Brain microvascular endothelial cell (primary cell): Measurements from ENCODE around the gene DCTN5.

Experiments used
- DNase-seq: peaks from one replicate; pipeline ENCODE4 v3.0.0-alpha.2; 2020
- H3K27ac ChIP-seq: fragments of 250-450 bp; sonication (Bioruptor Pico); 2 replicates; pipeline ENCODE4 v1.5.1; 2020; ENCODE audit warnings: mild to moderate bottlenecking, moderate library complexity
- H3K27me3 ChIP-seq: fragments of 250-450 bp; sonication (Bioruptor Pico); replicated peaks from 2 replicates; pipeline ENCODE4 v1.5.1; 2020; ENCODE audit warnings: mild to moderate bottlenecking
- H3K36me3 ChIP-seq: fragments of 250-450 bp; sonication (Bioruptor Pico); replicated peaks from 2 replicates; pipeline ENCODE4 v1.5.1; 2020; ENCODE audit warnings: mild to moderate bottlenecking
- H3K4me3 ChIP-seq: 2 replicates; pipeline ENCODE4 v1.5.1; 2011; ENCODE audit warnings: low read depth, mild to moderate bottlenecking, control low read depth, low read length, moderate library complexity
- in situ Hi-C: cut with HindIII; loops from 2 replicates; pipeline ENCODE4 v1.10.0; 2017; ENCODE audit warnings: low sequenced_read_pairs, low pct_ligation_motif_present
- TF ChIP-seq, protein P1 (sequence below): IDR thresholded peaks from 2 replicates; pipeline ENCODE4 v1.5.1; 2011; ENCODE audit warnings: low read depth, mild to moderate bottlenecking, moderate library complexity, low read length, control low read depth, inconsistent platforms; ENCODE audit errors: missing control alignments

Gene DCTN5

DNA sequence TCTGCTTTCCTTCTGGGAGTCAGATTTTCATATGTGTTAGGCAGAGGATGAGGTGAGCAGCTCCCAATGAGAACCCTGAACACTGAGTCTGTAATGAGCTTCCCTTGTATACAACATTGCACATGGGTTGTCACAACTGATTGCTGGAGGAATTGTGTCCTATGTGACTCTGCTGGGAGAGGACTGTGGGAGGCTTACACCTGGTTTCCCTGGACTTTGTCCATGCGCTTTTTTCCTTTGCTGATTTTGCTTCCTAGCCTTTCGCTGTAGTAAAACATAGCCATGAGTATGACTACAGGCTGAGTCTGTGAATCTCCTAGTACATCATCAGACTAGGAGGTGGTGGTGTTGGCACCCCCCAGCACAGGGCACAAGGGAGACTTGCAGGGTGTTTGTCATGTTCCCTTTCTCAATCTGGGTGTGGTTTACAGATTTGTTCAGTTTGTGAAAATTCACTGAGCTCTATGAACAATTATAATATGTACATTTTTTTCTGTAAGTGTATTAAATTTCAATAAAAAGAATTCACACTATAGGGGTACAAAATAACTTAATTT lies 35.7 kb downstream of the DCTN5 start:
- Histone ChIP-seq H3K27me3 (no peaks in the 10 kb centered on the region), H3K27ac (no peak overlapping the region), H3K4me3 (no peak overlapping the region), H3K36me3 (peaks cover 12% of the 10 kb centered on the region)
- in situ Hi-C loops, result no loop called here
- no peak for DNase-seq
- TF ChIP-seq, protein P1, sequence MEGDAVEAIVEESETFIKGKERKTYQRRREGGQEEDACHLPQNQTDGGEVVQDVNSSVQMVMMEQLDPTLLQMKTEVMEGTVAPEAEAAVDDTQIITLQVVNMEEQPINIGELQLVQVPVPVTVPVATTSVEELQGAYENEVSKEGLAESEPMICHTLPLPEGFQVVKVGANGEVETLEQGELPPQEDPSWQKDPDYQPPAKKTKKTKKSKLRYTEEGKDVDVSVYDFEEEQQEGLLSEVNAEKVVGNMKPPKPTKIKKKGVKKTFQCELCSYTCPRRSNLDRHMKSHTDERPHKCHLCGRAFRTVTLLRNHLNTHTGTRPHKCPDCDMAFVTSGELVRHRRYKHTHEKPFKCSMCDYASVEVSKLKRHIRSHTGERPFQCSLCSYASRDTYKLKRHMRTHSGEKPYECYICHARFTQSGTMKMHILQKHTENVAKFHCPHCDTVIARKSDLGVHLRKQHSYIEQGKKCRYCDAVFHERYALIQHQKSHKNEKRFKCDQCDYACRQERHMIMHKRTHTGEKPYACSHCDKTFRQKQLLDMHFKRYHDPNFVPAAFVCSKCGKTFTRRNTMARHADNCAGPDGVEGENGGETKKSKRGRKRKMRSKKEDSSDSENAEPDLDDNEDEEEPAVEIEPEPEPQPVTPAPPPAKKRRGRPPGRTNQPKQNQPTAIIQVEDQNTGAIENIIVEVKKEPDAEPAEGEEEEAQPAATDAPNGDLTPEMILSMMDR, result no peak

DNA sequence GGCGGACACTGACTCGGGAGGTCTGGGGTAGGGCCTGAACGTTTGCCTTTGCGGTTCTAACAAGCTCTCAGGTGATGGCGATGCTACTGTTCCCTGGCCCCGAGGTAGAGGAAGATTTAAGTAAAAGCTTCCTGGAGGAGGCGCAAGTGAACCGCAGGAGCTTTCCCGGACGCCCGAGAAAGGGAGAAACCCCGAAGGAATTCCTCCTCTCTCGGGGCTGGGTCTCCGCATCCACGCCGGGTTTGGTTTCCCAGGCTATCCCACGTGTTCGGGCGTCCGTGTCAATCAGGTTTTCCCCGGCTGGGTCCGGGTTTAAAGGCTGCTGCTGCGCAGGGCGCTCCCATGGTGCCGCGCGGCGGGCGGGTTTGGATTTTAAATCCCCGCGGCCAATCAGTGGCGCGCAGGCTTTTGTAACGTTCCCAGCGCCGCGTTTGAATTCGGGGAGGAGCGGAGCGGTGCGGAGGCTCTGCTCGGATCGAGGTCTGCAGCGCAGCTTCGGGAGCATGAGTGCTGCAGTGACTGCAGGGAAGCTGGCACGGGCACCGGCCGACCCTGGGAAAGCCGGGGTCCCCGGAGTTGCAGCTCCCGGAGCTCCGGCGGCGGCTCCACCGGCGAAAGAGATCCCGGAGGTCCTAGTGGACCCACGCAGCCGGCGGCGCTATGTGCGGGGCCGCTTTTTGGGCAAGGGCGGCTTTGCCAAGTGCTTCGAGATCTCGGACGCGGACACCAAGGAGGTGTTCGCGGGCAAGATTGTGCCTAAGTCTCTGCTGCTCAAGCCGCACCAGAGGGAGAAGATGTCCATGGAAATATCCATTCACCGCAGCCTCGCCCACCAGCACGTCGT lies 37.4 kb downstream of the DCTN5 start, which contains the start of gene PLK1:
Gene PLK1, plus strand, starts transcription at position 460 of the 844 bp plus-strand sequence. Its CDS starts 44 bp downstream, at position 504.
- Histone ChIP-seq H3K4me3 (peak within 1 kb of the TSS; percentile 68), H3K27me3 (no peaks in the 10 kb centered on the region), H3K36me3 (peaks cover 19% of the 10 kb centered on the region), H3K27ac (peak within 1 kb of the TSS; percentile 65)
- TF ChIP-seq, protein P1, result peak; percentile 60
- DNase-seq, result peak; percentile 80
- in situ Hi-C loops, result no loop called here

- Histone ChIP-seq H3K36me3 (peaks cover 26% of the 10 kb centered on the region), H3K27ac (peak overlapping the region; percentile 7), H3K27me3 (no peaks in the 10 kb centered on the region), H3K4me3 (peak overlapping the region; percentile 68)
- peak; percentile 37 for DNase-seq
- in situ Hi-C loops, result no loop called here
- TF ChIP-seq, protein P1, result no peak
These were observed 38.2 kb downstream of the DCTN5 start for GRCh38 chr16:23679274-23679985.

DNA sequence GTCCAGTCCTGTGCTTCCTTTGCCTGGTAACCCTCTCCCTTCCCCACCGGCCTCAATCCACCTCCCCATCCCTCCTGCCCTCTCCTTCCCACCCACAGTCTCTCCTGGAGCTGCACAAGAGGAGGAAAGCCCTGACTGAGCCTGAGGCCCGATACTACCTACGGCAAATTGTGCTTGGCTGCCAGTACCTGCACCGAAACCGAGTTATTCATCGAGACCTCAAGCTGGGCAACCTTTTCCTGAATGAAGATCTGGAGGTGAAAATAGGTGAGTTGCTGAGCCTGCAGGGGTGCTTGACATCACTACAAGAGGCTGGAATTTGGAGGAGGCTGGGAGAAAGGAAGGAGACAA lies 38.7 kb downstream of the DCTN5 start:
- H3K27me3 ChIP-seq, result no peaks in the 10 kb centered on the region
- in situ Hi-C loops, result no loop called here
- H3K4me3 ChIP-seq, result peak overlapping the region; percentile 68

DNA sequence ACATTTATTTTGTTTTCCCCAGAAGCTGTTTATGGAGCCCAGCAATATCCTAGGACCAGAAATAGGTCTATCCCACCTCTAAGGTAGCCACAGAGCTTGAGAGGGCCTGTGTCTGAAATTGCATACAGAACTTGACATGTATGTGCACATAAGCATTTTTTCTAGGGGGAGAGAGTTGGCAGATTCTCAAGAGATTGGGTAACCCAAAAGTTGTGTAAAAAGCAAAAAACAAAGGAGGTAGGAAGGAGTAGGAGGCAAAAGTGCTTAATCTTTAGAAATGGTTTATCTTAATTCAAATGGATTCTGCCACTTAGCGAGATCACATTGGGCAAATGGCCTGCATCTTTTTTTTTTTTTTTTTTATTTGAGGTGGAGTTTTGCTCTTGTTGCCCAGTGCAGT lies 40.9 kb downstream of the DCTN5 start:
- peaks cover 26% of the 10 kb centered on the region for H3K36me3 ChIP-seq
- no peak overlapping the region for H3K4me3 ChIP-seq
- in situ Hi-C loops, result no loop called here
- no peak overlapping the region for H3K27ac ChIP-seq
- TF ChIP-seq, protein P1, result no peak
- H3K27me3 ChIP-seq, result no peaks in the 10 kb centered on the region
- DNase-seq, result no peak

More for the DNA sequence above, 38.7 kb downstream of the DCTN5 start:
- TF ChIP-seq, protein P1, result no peak
- no peak for DNase-seq
- H3K27ac ChIP-seq, result no peak overlapping the region
- peaks cover 23% of the 10 kb centered on the region for H3K36me3 ChIP-seq
